Neutrophil (primary cell): Measurements from ENCODE around the gene PTP4A2.

ENCODE experiments used
- H3K27ac ChIP-seq: fragments of 200-600 bp; sonication (generic); 2 replicates; pipeline ENCODE4 v1.5.1; 2016; ENCODE audit warnings: mild to moderate bottlenecking, moderate library complexity
- H3K27me3 ChIP-seq: fragments of 200-600 bp; sonication (generic); 2 replicates; pipeline ENCODE4 v1.6.0; 2016; ENCODE audit warnings: mild to moderate bottlenecking
- H3K36me3 ChIP-seq: fragments of 200-600 bp; sonication (generic); 2 replicates; pipeline ENCODE4 v1.5.1; 2017
- H3K4me1 ChIP-seq, 2 experiments: fragments of 200-600 bp in 1 of 2; sonication (generic) in 1 of 2; 1 replicate in 1 of 2; 2 replicates in 1 of 2; pipeline versions ENCODE4 v1.5.1 to v1.6.1; 2013 to 2016; ENCODE audit warnings: low read depth in 1 of 2, low read length in 1 of 2, mild to moderate bottlenecking in 1 of 2, moderate library complexity in 1 of 2; ENCODE audit not compliant: control insufficient read depth in 1 of 2, insufficient read depth in 1 of 2
- H3K4me3 ChIP-seq, 2 experiments: fragments of 200-600 bp in 1 of 2; sonication (generic) in 1 of 2; 1 replicate in 1 of 2; 2 replicates in 1 of 2; pipeline ENCODE4 v1.5.1; 2013 to 2016; ENCODE audit warnings: low read depth in 1 of 2, low read length in 1 of 2, mild to moderate bottlenecking in 1 of 2, moderate library complexity in 1 of 2
- H3K9me3 ChIP-seq: fragments of 200-600 bp; sonication (generic); 2 replicates; pipeline ENCODE4 v1.5.1; 2016
- CTCF ChIP-seq: fragments of 200-600 bp; sonication (generic); IDR thresholded peaks from 2 replicates; pipeline ENCODE4 v1.5.1; 2016; ENCODE audit warnings: antibody characterized with exemption

The PTP4A2 gene

GRCh38 chr1:31871703-31872102 lies 66.5 kb downstream of the PTP4A2 start:
- Histone ChIP-seq H3K36me3 (no peaks in the 10 kb centered on the region), H3K27ac (no peak overlapping the region), H3K27me3 (no peaks in the 10 kb centered on the region), H3K4me1 (no peaks in the 10 kb centered on the region), H3K9me3 (no peaks in the 10 kb centered on the region), H3K4me3 (no peak overlapping the region)
- TF ChIP-seq CTCF = no peak

GRCh38 chr1:31870086-31870736 lies 68.0 kb downstream of the PTP4A2 start:
- TF ChIP-seq CTCF = no peak
- H3K4me1 ChIP-seq = no peaks in the 10 kb centered on the region
- H3K4me3 ChIP-seq = no peak overlapping the region
- H3K27me3 ChIP-seq = no peaks in the 10 kb centered on the region
- H3K9me3 ChIP-seq = no peaks in the 10 kb centered on the region
- H3K36me3 ChIP-seq = no peaks in the 10 kb centered on the region
- no peak overlapping the region for H3K27ac ChIP-seq

- Histone ChIP-seq H3K4me3 (no peak overlapping the region), H3K27me3 (no peaks in the 10 kb centered on the region), H3K27ac (no peak overlapping the region), H3K9me3 (no peaks in the 10 kb centered on the region), H3K36me3 (no peaks in the 10 kb centered on the region), H3K4me1 (no peaks in the 10 kb centered on the region)
- TF ChIP-seq CTCF = no peak
These were observed 68.7 kb downstream of the PTP4A2 start for GRCh38 chr1:31869449-31869848.

GRCh38 chr1:31868862-31869261 lies 69.3 kb downstream of the PTP4A2 start:
- Histone ChIP-seq H3K4me3 (no peak overlapping the region), H3K4me1 (no peaks in the 10 kb centered on the region), H3K9me3 (no peaks in the 10 kb centered on the region), H3K36me3 (no peaks in the 10 kb centered on the region), H3K27me3 (no peaks in the 10 kb centered on the region), H3K27ac (no peak overlapping the region)
- TF ChIP-seq CTCF = no peak

- Histone ChIP-seq H3K9me3 (no peaks in the 10 kb centered on the region), H3K27ac (no peak overlapping the region)
- no peak for TF ChIP-seq CTCF
These were observed 70.6 kb downstream of the PTP4A2 start for GRCh38 chr1:31867546-31867945.

More at GRCh38 chr1:31867546-31867945, 70.6 kb downstream of the PTP4A2 start:
- no peaks in the 10 kb centered on the region for H3K4me1 ChIP-seq
- H3K27me3 ChIP-seq = no peaks in the 10 kb centered on the region
- H3K36me3 ChIP-seq = no peaks in the 10 kb centered on the region
- H3K4me3 ChIP-seq = no peak overlapping the region
